ENCODE results near the gene NREP.

Gene NREP

GRCh38 chr5:111764019-111764418 lies 7.0 kb upstream of the NREP start:
- ATAC-seq: no peak

DNA sequence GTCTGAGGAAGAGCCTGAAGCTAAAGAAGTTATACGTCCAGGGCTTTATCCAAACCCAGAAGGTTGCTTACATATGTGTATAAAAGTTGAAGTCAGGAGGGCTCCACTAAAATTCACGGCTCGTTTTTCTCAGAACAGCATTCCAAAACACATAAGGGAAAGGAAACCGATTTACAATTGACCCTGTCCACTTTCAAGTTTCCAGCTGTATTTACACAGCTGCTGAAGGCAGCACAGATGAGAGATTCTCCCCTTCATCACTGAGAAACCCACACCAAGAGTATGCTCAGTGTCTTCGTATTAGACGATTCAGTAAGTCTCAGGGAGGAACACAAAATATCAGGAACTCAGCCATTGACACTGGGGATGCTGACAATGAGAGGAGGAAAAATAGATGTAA lies 5.9 kb upstream of the NREP start:
- ATAC-seq: no peak

- no peak for ATAC-seq
Measured at GRCh38 chr5:111758284-111758628, 1.3 kb upstream of the NREP start.

DNA sequence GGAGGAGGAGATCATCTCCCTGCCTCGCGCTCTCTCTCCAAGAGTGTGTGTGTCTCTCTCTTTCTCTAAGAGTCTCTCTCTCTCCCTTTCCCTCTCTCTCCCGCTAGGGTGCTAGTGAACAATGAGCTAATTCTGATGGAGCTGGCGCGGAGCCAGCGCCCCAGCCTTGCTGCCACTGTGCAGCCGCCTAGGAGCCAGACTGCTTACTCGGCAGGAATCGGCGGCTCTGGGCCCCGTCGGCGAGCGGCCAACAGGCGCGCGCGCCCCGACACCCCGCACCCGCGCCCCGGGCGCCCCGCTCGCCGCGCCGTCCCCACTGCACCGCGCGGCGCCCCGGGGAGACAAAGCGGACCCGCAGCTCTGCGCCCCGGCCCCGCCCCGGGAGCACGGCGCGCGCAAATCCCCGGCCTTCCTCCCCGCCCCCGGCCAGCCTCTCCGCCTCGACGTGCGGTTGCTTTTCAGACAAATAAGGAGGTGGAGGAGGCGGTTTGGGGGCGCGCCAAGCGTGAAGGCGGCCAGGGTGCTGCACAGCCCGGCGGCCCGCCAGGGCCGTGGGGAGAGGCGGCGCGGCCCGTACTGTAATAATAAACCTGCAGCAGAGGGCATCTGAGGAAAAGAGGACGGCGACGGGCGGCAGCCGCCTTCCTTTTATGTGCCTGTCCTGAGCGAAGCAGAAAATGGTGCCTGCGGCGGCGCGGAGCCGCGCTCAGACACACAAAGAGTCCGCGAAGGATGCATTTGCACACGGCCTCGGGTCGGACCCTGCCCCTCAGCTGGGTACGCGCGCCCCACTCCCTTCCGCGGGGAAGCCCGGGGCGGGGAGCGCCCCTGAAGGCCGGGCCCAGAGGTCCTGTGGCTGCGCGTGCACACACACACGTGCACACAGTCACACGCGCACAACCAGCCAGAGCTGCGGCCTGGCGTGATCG lies 625 bp upstream of the NREP start:
- ATAC-seq: peak; percentile 59 to 66

DNA sequence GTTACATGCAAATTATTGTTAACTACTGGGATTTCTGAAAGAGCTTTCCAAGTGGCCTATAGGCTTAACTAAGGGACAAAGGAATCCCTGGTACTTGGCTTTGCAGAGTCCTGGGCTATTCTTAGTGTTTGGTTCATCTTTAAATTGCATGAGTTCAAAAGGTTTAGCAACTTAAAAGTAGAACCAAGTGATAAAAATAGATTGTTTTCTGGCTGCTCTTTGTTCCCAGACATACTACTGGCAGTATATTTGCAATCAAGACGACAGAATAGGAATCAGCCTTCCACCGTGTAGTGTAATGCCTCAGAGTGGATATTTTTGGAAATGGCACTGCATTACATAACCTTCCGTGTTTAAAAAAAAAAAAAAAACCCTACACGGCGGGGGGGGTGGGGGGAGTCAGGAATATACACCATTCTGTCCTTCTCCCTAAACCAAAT lies 1.0 kb downstream of the NREP start:
- no peak for ATAC-seq

DNA sequence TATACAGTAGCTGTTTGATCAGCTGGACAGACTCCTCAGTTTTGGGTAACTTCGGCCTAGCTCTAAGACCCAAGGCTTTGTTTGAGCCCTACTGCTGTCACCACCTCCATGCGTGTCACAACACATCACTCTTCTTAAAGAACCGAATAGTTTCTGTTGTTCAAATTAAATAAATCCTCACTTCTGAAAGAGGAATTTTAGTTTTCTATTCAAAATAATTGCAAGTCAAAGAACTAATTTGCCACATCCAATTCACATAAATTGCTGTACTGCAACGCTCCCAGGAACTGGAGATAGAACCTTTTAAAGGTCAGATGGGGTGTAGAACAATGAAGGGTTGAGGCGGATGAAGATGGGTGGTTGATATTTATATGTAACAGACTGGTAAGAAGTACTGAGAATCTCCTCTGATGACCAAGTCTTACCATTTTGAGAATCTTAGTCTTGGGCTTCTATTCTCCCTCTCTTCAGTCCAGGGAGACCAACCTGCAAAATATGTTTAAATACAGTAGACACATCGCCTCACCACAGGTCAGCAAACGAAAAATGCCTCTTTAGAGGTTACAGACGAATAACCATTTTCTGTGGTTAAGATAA lies 1.6 kb downstream of the NREP start:
- ATAC-seq: no peak

- ATAC-seq: no peak
Measured at GRCh38 chr5:111753884-111754589, 3.0 kb downstream of the NREP start.

DNA sequence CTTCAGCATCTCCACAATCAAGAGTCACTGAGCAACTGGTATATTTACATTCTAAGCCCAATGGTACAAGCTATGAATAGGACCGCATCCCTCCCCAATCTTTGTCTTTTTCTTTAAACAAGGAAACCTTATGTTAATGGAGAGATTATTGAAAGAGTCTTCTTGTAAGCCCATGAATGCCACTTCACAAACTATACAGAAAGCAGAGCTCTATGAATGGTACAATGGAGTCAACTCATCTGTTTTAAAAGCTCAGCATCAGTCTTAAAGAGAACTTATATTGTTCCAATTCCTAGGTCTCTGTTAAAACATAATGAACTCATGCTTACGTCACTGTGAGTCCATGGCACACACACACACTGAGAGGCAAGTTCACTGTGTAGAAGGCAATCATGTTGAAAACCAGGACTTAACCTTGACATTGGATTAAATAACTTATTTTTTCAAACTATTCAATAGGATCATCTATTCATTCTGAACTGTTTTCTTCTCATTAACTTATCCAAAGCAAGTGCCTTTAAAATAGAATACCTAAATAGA lies 4.5 kb downstream of the NREP start:
- ATAC-seq: no peak

- no peak for ATAC-seq
Measured at GRCh38 chr5:111749303-111750026, 7.5 kb downstream of the NREP start.

- no peak for ATAC-seq
Measured at GRCh38 chr5:111748304-111748763, 8.7 kb downstream of the NREP start.

GRCh38 chr5:111747337-111747736 lies 9.7 kb downstream of the NREP start:
- ATAC-seq: no peak

GRCh38 chr5:111746791-111747190 lies 10.2 kb downstream of the NREP start:
- ATAC-seq: no peak

DNA sequence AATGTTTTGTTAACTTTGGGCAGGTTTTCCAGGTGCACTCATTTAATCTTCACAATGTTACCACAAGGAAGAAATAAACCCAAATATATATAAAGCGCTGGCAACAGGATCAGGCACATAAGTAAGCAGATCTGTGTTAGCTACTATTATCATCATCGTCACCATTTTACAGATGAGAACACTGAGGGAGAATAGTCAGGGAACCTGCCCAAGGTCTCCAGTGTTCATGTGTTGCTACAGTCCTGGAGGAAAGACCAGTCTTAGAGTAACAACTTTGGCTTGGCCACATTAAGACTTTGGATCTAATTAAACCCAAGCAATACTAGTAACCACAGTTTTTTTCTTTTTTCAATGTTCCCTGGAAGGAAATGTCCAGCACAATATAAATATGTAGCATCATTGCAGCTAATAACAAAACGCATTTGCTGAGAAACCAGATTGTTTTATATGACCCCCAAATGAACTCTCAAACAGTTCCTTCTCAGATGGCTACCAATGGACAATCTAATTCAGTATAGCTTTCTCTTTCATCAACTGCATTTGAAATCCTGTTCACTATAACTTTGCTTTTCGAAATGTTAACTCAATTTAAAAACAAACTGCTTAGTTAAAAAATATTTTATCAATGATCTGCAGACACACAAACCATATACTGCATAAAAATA lies 11.8 kb downstream of the NREP start:
- no peak for ATAC-seq

- no peak for ATAC-seq
Measured at GRCh38 chr5:111744455-111744854, 12.5 kb downstream of the NREP start.

GRCh38 chr5:111743988-111744387 lies 13.0 kb downstream of the NREP start:
- no peak for ATAC-seq

DNA sequence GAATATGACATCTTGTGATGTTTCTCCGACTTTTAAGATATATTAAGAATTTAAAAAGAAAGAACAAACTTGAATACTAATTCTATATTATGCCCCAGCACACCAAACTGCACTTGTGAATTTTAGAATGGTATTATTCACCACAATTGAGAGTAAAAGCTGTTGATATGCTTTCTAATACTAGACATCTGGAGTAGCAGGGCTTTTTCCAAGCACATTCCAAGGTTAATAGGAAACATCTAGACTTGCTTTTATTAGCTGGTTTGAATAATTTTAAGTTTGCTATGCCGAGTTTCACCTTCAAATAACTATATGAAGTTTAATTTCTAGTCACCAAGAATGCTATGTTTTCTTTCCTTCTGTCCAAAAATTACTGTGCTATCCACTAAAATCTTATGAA lies 13.5 kb downstream of the NREP start:
- no peak for ATAC-seq

DNA sequence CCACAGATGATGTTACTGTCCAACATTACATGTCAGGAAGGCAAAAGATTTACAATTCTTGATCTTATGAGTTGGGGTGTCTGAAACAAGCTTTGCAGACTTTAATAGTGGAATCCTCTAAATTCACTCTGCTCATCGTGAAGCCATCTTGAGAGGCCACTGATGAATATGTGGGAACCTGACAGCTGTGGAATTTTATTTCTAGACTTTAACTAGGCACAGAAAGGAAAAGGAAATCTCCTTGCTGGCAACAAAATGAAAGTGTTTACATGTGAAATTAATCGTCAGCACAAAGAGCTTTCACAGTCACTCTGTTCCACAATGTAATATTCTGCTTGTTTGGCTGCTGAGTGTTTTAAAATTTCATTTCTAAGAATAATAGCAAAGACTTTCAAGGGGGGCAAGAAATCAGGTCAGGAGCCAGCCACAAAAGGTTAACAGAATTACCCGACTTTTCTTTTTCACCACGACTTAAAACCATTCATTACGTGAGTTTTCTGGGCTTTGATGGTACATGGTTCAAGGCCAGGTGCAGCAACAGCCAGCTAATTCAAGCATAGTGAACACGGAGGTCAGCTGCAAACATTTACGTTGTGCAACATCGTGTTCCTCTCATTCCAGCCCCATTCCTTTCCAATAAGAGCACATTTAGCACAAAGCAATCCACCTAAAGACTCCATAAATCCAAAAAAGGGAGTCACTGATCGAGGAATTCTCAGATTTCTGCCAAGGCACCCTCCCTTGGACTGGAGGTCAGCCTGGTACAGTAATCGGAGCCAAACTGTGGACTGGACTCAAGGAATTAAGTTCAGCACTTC lies 14.6 kb downstream of the NREP start:
- ATAC-seq: no peak

GRCh38 chr5:111741278-111741677 lies 15.7 kb downstream of the NREP start:
- ATAC-seq: no peak

GRCh38 chr5:111739416-111739815 lies 17.6 kb downstream of the NREP start:
- ATAC-seq: no peak

GRCh38 chr5:111738118-111738517 lies 18.9 kb downstream of the NREP start:
- ATAC-seq: no peak

GRCh38 chr5:111737716-111738115 lies 19.3 kb downstream of the NREP start:
- no peak for ATAC-seq

Data from activated CD4-positive, CD25-positive, alpha-beta regulatory T cell treated with anti-CD3 and anti-CD28 coated beads, Interleukin-2, amount 50 U/mL, for 24 hours (primary cell).